ENCODE results near the gene PPFIBP2.

Gene PPFIBP2

DNA sequence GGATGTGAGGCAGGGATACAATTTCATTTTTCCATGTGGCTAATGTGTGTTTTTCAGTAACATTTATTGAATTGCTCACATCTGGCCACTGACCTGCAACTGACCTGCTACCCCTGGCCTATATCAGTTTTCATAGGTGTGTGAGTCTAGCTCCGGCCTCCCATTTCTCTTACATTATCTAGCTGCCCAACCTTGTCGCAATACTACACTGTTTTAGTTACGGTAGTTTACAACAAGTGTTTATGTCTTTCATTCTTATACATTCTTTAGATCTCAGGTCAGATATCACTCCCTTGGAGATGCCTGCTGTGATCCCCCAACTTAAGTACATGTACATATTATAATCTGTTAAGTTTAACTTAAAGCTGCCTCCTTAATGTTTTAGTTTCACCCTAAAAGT is 161.8 kb downstream of the PPFIBP2 start:
- no peaks in the 10 kb centered on the region for H3K9me3 ChIP-seq (ENCODE audit: control insufficient read depth, low read length)
- H3K27ac ChIP-seq (ENCODE audit: insufficient read depth, low read length, poor library complexity, severe bottlenecking) = no peak overlapping the region
- peaks cover 12% of the 10 kb centered on the region for H3K4me1 ChIP-seq (ENCODE audit: control insufficient read depth, insufficient read depth, low read length, poor library complexity, severe bottlenecking)
- no peak for DNase-seq
- no peak overlapping the region for H3K4me3 ChIP-seq (ENCODE audit: insufficient read depth, low read depth, low read length, poor library complexity, severe bottlenecking)
- H3K36me3 ChIP-seq (ENCODE audit: control insufficient read depth, insufficient read depth, low read length) = no peaks in the 10 kb centered on the region
- peaks cover 27% of the 10 kb centered on the region for H3K27me3 ChIP-seq (replicated peaks; ENCODE audit: control insufficient read depth, insufficient read depth, low read length, poor library complexity, severe bottlenecking)

DNA sequence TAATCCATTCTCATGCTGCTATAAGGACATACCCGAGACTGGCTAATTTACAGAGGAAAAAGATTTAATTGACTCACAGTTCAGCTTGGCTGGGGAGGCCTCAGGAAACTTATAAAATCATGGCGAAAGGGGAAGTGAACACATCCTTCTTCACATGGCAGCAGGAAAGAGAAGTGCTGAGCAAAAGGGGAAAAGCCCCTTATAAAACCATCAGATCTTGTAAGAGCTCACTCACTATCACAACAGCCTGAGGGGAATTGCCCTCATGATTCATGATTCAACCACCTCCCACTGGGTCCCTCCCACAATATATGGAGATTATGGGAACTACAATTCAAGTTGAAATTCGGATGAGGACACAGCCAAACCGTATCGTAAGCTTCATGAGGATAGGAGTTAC is 163.3 kb downstream of the PPFIBP2 start:
- no peaks in the 10 kb centered on the region for H3K36me3 ChIP-seq (ENCODE audit: control insufficient read depth, insufficient read depth, low read length)
- peaks cover 27% of the 10 kb centered on the region for H3K27me3 ChIP-seq (replicated peaks; ENCODE audit: control insufficient read depth, insufficient read depth, low read length, poor library complexity, severe bottlenecking)
- no peak for DNase-seq
- peaks cover 12% of the 10 kb centered on the region for H3K4me1 ChIP-seq (ENCODE audit: control insufficient read depth, insufficient read depth, low read length, poor library complexity, severe bottlenecking)
- H3K27ac ChIP-seq (ENCODE audit: insufficient read depth, low read length, poor library complexity, severe bottlenecking) = no peak overlapping the region
- no peak overlapping the region for H3K4me3 ChIP-seq (ENCODE audit: insufficient read depth, low read depth, low read length, poor library complexity, severe bottlenecking)
- no peaks in the 10 kb centered on the region for H3K9me3 ChIP-seq (ENCODE audit: control insufficient read depth, low read length)

DNA sequence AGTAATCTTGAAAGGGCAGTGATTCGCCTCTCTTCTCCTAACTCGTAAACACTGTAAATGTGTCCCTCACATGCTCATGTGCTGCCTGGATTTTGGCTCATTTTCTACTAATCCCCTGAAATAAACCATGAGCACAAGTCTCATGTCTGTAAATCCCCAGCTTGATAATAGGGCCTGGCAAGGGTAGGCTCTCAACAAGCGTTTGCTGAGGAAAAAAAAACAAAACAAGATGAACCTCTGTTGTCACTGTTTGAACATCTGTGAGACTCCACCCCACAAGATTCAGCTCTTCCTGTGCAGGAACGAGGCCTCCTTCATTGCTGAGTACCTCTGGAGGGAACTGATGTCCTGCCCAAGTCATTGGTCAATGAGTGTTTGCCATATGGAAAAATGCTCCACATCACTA is 164.0 kb downstream of the PPFIBP2 start:
- Histone ChIP-seq H3K9me3 (ENCODE audit: control insufficient read depth, low read length) (no peaks in the 10 kb centered on the region), H3K4me3 (ENCODE audit: insufficient read depth, low read depth, low read length, poor library complexity, severe bottlenecking) (no peak overlapping the region), H3K4me1 (ENCODE audit: control insufficient read depth, insufficient read depth, low read length, poor library complexity, severe bottlenecking) (peaks cover 12% of the 10 kb centered on the region), H3K36me3 (ENCODE audit: control insufficient read depth, insufficient read depth, low read length) (no peaks in the 10 kb centered on the region), H3K27ac (ENCODE audit: insufficient read depth, low read length, poor library complexity, severe bottlenecking) (no peak overlapping the region), H3K27me3 (replicated peaks; ENCODE audit: control insufficient read depth, insufficient read depth, low read length, poor library complexity, severe bottlenecking) (peaks cover 20% of the 10 kb centered on the region)
- DNase-seq = no peak

DNA sequence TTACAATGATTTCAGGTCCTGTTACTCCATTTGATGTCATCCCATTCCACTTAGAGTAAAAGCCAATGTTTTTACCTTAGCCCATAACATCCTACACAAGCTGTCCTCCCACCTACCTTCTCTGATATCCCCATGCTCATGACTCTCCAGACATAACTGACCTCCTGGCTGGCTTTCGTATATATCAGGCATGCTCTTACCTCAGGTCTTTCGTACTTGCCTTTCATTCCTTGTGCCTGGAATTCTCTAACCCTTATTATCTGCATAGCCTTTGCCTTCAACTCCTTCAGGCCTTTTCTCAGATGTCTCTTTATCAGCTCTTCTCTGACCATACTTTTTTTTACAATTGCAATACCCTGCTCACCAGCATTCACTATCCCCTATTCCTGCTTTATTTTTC is 169.8 kb downstream of the PPFIBP2 start:
- Histone ChIP-seq H3K4me1 (ENCODE audit: control insufficient read depth, insufficient read depth, low read length, poor library complexity, severe bottlenecking) (no peaks in the 10 kb centered on the region), H3K27ac (ENCODE audit: insufficient read depth, low read length, poor library complexity, severe bottlenecking) (no peak overlapping the region), H3K36me3 (ENCODE audit: control insufficient read depth, insufficient read depth, low read length) (no peaks in the 10 kb centered on the region), H3K4me3 (ENCODE audit: insufficient read depth, low read depth, low read length, poor library complexity, severe bottlenecking) (no peak overlapping the region), H3K27me3 (replicated peaks; ENCODE audit: control insufficient read depth, insufficient read depth, low read length, poor library complexity, severe bottlenecking) (no peaks in the 10 kb centered on the region), H3K9me3 (ENCODE audit: control insufficient read depth, low read length) (no peaks in the 10 kb centered on the region)
- no peak for DNase-seq

DNA sequence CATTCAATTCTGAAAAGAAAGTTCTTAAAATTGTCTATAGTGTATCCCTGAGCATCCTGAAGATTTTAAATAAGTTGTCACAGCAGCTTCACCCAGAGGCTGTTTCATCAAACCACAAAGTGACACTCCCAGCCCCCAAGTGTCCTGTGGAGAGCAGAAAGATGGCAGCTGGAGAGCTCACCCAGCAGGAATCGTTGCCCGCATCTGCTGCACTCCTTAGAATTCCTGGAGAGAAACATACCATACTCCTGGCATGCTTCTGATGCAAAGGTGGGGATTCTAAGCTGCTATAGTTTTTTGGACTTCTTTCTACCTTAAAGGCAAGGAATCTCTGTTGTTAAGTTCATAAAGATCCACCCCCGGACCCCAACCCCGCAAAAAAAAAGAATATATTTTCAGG is 173.0 kb downstream of the PPFIBP2 start:
- H3K9me3 ChIP-seq (ENCODE audit: control insufficient read depth, low read length) = no peaks in the 10 kb centered on the region
- no peaks in the 10 kb centered on the region for H3K4me1 ChIP-seq (ENCODE audit: control insufficient read depth, insufficient read depth, low read length, poor library complexity, severe bottlenecking)
- H3K27ac ChIP-seq (ENCODE audit: insufficient read depth, low read length, poor library complexity, severe bottlenecking) = no peak overlapping the region
- DNase-seq = no peak
- H3K27me3 ChIP-seq (replicated peaks; ENCODE audit: control insufficient read depth, insufficient read depth, low read length, poor library complexity, severe bottlenecking) = peaks cover 2% of the 10 kb centered on the region
- no peaks in the 10 kb centered on the region for H3K36me3 ChIP-seq (ENCODE audit: control insufficient read depth, insufficient read depth, low read length)
- H3K4me3 ChIP-seq (ENCODE audit: insufficient read depth, low read depth, low read length, poor library complexity, severe bottlenecking) = no peak overlapping the region

DNA sequence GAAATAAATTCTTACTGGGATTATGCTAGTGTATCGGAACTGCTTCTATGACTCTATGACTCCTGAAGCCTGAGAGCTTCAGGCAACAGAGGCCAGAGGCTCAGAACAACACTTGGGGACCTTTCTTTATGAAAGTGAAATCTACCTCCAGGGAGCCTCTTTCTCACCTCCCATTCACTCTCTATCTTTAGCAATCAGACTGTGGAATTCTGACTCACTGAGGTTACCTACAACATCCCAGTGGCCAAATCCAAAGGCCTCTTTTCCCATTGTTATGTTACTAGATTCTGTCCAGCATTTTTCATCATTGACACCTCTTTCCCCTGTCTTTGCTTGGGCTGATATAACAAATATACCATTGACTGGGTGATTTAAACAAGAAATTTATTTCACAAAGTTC is 173.6 kb downstream of the PPFIBP2 start:
- H3K9me3 ChIP-seq (ENCODE audit: control insufficient read depth, low read length) = no peaks in the 10 kb centered on the region
- no peaks in the 10 kb centered on the region for H3K4me1 ChIP-seq (ENCODE audit: control insufficient read depth, insufficient read depth, low read length, poor library complexity, severe bottlenecking)
- H3K27ac ChIP-seq (ENCODE audit: insufficient read depth, low read length, poor library complexity, severe bottlenecking) = no peak overlapping the region
- H3K36me3 ChIP-seq (ENCODE audit: control insufficient read depth, insufficient read depth, low read length) = no peaks in the 10 kb centered on the region
- H3K27me3 ChIP-seq (replicated peaks; ENCODE audit: control insufficient read depth, insufficient read depth, low read length, poor library complexity, severe bottlenecking) = peaks cover 2% of the 10 kb centered on the region
- no peak overlapping the region for H3K4me3 ChIP-seq (ENCODE audit: insufficient read depth, low read depth, low read length, poor library complexity, severe bottlenecking)
- DNase-seq = no peak

DNA sequence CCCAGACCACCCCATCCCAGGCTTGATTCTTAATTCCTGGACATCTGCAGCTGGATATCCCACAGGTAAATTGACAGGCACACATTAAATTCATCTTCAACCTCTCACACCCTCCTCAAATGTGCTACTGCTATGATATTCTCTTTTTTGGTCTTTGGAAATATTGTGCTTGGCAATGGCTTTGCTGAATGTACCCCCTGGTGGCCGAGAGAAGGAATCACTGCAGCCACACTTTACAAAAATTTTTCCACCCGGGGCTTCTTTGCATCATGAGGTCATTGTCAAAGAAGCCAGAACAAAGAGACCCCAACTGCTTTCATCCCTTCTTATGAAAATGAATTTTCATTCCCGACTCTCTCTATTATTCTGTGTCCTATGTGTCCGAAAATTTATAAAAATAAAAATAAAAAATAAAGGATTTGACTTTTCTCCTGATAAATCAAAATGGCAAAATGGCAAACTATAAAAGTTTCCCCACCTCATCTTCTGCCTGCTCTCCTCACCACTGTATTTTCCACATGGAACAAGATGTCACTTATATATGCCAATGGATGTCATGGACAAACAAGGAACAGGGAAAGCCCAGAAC is 174.5 kb downstream of the PPFIBP2 start:
- Histone ChIP-seq H3K4me1 (ENCODE audit: control insufficient read depth, insufficient read depth, low read length, poor library complexity, severe bottlenecking) (no peaks in the 10 kb centered on the region), H3K9me3 (ENCODE audit: control insufficient read depth, low read length) (no peaks in the 10 kb centered on the region), H3K36me3 (ENCODE audit: control insufficient read depth, insufficient read depth, low read length) (no peaks in the 10 kb centered on the region), H3K4me3 (ENCODE audit: insufficient read depth, low read depth, low read length, poor library complexity, severe bottlenecking) (no peak overlapping the region), H3K27me3 (replicated peaks; ENCODE audit: control insufficient read depth, insufficient read depth, low read length, poor library complexity, severe bottlenecking) (peaks cover 2% of the 10 kb centered on the region), H3K27ac (ENCODE audit: insufficient read depth, low read length, poor library complexity, severe bottlenecking) (no peak overlapping the region)
- no peak for DNase-seq

DNA sequence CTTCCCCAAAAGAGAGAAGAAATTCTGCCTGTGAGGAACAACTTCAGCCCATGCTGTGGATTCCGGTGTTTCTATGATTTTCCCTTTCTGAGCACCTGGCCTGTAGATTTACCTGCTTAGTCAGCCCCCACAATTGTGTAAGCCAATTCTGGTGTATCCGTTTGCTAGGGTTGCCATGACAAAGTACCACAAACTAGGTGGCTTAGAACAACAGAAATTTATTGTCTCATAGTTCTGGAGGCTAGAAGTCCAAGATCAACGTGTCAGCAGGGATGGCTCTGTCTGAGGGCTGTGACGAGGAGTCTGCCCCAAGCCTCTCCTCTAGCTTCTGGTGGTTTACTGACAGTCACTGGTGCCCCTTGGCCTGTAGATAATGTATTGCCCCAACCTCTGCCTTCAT is 175.4 kb downstream of the PPFIBP2 start:
- Histone ChIP-seq H3K9me3 (ENCODE audit: control insufficient read depth, low read length) (no peaks in the 10 kb centered on the region), H3K27ac (ENCODE audit: insufficient read depth, low read length, poor library complexity, severe bottlenecking) (no peak overlapping the region), H3K4me1 (ENCODE audit: control insufficient read depth, insufficient read depth, low read length, poor library complexity, severe bottlenecking) (no peaks in the 10 kb centered on the region), H3K36me3 (ENCODE audit: control insufficient read depth, insufficient read depth, low read length) (no peaks in the 10 kb centered on the region), H3K4me3 (ENCODE audit: insufficient read depth, low read depth, low read length, poor library complexity, severe bottlenecking) (no peak overlapping the region), H3K27me3 (replicated peaks; ENCODE audit: control insufficient read depth, insufficient read depth, low read length, poor library complexity, severe bottlenecking) (peaks cover 8% of the 10 kb centered on the region)
- no peak for DNase-seq

DNA sequence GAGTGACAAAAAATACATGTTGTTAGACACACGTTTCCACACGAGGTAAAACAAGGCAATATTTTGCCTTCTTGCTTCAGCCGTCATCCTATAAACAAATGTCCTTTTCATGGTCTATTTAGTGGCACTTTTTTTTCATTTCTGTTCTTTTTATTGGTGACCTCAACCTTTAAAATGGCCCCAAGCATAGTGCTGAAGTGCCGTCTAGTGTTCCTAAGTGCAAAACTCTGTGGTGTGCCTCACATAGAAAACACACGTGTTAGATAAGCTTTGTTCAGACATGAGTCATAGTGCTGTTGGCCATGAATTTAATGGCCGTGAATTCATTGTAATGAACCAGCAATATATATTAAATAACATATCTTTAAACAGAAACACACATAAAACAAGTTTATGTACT is 176.8 kb downstream of the PPFIBP2 start:
- no peak overlapping the region for H3K4me3 ChIP-seq (ENCODE audit: insufficient read depth, low read depth, low read length, poor library complexity, severe bottlenecking)
- no peak overlapping the region for H3K27ac ChIP-seq (ENCODE audit: insufficient read depth, low read length, poor library complexity, severe bottlenecking)
- no peaks in the 10 kb centered on the region for H3K36me3 ChIP-seq (ENCODE audit: control insufficient read depth, insufficient read depth, low read length)
- no peaks in the 10 kb centered on the region for H3K4me1 ChIP-seq (ENCODE audit: control insufficient read depth, insufficient read depth, low read length, poor library complexity, severe bottlenecking)
- no peak for DNase-seq
- no peaks in the 10 kb centered on the region for H3K9me3 ChIP-seq (ENCODE audit: control insufficient read depth, low read length)
- peaks cover 11% of the 10 kb centered on the region for H3K27me3 ChIP-seq (replicated peaks; ENCODE audit: control insufficient read depth, insufficient read depth, low read length, poor library complexity, severe bottlenecking)

DNA sequence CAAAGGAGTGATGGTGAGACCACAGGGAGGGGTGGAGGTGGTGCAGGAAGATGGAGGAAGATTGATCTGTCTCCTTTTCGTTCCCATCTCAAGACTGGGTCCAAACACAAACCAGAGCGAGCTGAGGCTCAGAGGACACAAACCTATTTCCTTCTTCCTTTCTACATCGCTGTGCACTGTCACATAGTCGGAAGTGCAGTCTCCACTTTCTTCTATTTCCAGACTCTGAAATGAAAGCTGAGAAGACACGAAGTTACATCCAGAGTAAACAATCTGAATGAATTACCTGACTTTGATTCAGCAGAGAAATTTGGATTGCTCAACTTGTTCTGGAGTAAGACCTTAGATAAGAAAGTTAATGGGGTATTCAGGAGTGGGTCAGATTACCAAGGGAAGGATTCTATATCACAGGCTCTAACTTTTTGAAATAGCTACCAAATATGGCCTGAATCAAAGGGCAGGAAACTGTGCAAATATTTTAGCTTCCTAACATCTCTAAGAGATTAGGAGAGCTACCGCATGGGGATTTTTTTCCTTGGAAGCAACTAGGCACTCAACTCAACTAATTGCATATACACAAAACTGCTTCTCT is 178.1 kb downstream of the PPFIBP2 start:
- H3K9me3 ChIP-seq (ENCODE audit: control insufficient read depth, low read length) = no peaks in the 10 kb centered on the region
- DNase-seq = no peak
- peaks cover 11% of the 10 kb centered on the region for H3K27me3 ChIP-seq (replicated peaks; ENCODE audit: control insufficient read depth, insufficient read depth, low read length, poor library complexity, severe bottlenecking)
- no peaks in the 10 kb centered on the region for H3K36me3 ChIP-seq (ENCODE audit: control insufficient read depth, insufficient read depth, low read length)
- no peaks in the 10 kb centered on the region for H3K4me1 ChIP-seq (ENCODE audit: control insufficient read depth, insufficient read depth, low read length, poor library complexity, severe bottlenecking)
- no peak overlapping the region for H3K4me3 ChIP-seq (ENCODE audit: insufficient read depth, low read depth, low read length, poor library complexity, severe bottlenecking)
- H3K27ac ChIP-seq (ENCODE audit: insufficient read depth, low read length, poor library complexity, severe bottlenecking) = no peak overlapping the region

All from effector memory CD4-positive, alpha-beta T cell (primary cell).